Measurements from ENCODE around the gene MCF2L.

Gene MCF2L

GRCh38 chr13:113118261-113119021 is 149.4 kb downstream of the MCF2L start:
- DNase-seq = no peak

GRCh38 chr13:113119166-113119821 is 150.3 kb downstream of the MCF2L start:
- no peak for DNase-seq

GRCh38 chr13:113119822-113120189 is 150.8 kb downstream of the MCF2L start:
- DNase-seq = no peak

- no peak for DNase-seq
Observed at GRCh38 chr13:113120300-113121182, 151.5 kb downstream of the MCF2L start.

- no peak for DNase-seq
Observed at GRCh38 chr13:113121183-113121927, 152.3 kb downstream of the MCF2L start.

GRCh38 chr13:113121928-113122471 is 153.0 kb downstream of the MCF2L start:
- no peak for DNase-seq

GRCh38 chr13:113122550-113123225 is 153.7 kb downstream of the MCF2L start, which contains the start of gene F10:
Gene F10, plus strand, starts transcription at chr13:113122799. Its CDS starts 57 bp downstream, at chr13:113122856.
- DNase-seq = no peak

- DNase-seq = no peak
Observed at GRCh38 chr13:113123226-113124201, 154.5 kb downstream of the MCF2L start.

GRCh38 chr13:113124211-113124970 is 155.4 kb downstream of the MCF2L start:
- DNase-seq = no peak

- no peak for DNase-seq
Observed at GRCh38 chr13:113125506-113126264, 156.7 kb downstream of the MCF2L start.

- no peak for DNase-seq
Observed at GRCh38 chr13:113126265-113127150, 157.5 kb downstream of the MCF2L start.

- DNase-seq = no peak
Observed at GRCh38 chr13:113129480-113129879, 160.5 kb downstream of the MCF2L start.

- DNase-seq = no peak
Observed at GRCh38 chr13:113129921-113130750, 161.1 kb downstream of the MCF2L start.

GRCh38 chr13:113135281-113135760 is 166.3 kb downstream of the MCF2L start:
- DNase-seq = no peak

GRCh38 chr13:113137691-113138298 is 168.8 kb downstream of the MCF2L start:
- no peak for DNase-seq

All from GOT3 (cell line).